IMR-90 (cell line): Measurements from ENCODE around the gene OR2L2. TPM values are rescaled to one million over a fixed set of nuclear protein-coding genes. Genes with fewer than 3 reads are reported as not detected.

ENCODE experiments used
- ATAC-seq: fragments of 200-7000 bp; cut with Tn5 transposase; 2 replicates; pipeline ENCODE4 v1.9.1; 2020; ENCODE audit warnings: low read depth, mild to moderate bottlenecking, moderate library complexity
- BruUV-seq: library from RNA; stranded (reverse); fragments of 400-500 nt; replicated peaks from 2 replicates; lab custom pipeline; 2021; lab: Mats Ljungman, UMichigan
- CTCF ChIA-PET: fragments of 300-600 bp; formaldehyde crosslinking; extraction: SDS; loops from one replicate; lab custom pipeline; 2021; ENCODE audit warnings: antibody characterized with exemption; lab: Yijun Ruan, JAX
- POLR2A ChIA-PET: fragments of 300-600 bp; sonication (Branson Sonifier 250); formaldehyde crosslinking; loops from one replicate; lab custom pipeline; 2022; ENCODE audit warnings: antibody characterized with exemption; ENCODE audit not compliant: unreplicated experiment; lab: Charles Lee
- DNase-seq: peaks from one replicate; pipeline ENCODE4 v3.0.0; 2013
- H2AFZ ChIP-seq: replicated peaks from 2 replicates; pipeline ENCODE3; 2013; ENCODE audit warnings: low read length, mild to moderate bottlenecking; ENCODE audit not compliant: poor library complexity
- H2AK5ac ChIP-seq: 2 replicates; pipeline ENCODE4 v1.6.1; 2013; ENCODE audit warnings: low read depth, low read length, inconsistent platforms
- H2AK9ac ChIP-seq: replicated peaks from 2 replicates; pipeline ENCODE3; 2013; ENCODE audit warnings: mild to moderate bottlenecking, low read depth, low read length, moderate library complexity; ENCODE audit not compliant: poor library complexity
- H2BK120ac ChIP-seq: 2 replicates; pipeline ENCODE4 v1.6.1; 2013; ENCODE audit warnings: low read depth, low read length, inconsistent platforms
- H2BK15ac ChIP-seq: 3 replicates; pipeline ENCODE4 v1.6.1; 2013; ENCODE audit warnings: low read depth, low read length, inconsistent platforms
- H2BK20ac ChIP-seq: 2 replicates; pipeline ENCODE4 v1.6.1; 2013; ENCODE audit warnings: low read depth, mild to moderate bottlenecking, inconsistent platforms, low read length, moderate library complexity
- H2BK5ac ChIP-seq: 2 replicates; pipeline ENCODE4 v1.6.1; 2013; ENCODE audit warnings: mild to moderate bottlenecking, low read depth, low read length, inconsistent platforms; ENCODE audit not compliant: poor library complexity, severe bottlenecking
- H3K14ac ChIP-seq: replicated peaks from 2 replicates; pipeline ENCODE4 v1.6.1; 2013; ENCODE audit warnings: low read depth, low read length, inconsistent platforms
- H3K18ac ChIP-seq: 2 replicates; pipeline ENCODE4 v1.6.1; 2013; ENCODE audit warnings: low read depth, low read length, control low read depth
- H3K23ac ChIP-seq: 2 replicates; pipeline ENCODE4 v1.6.1; 2013; ENCODE audit warnings: low read depth, low read length, inconsistent platforms
- H3K27ac ChIP-seq: 2 replicates; pipeline ENCODE4 v1.5.1; 2013; ENCODE audit warnings: mild to moderate bottlenecking, control low read depth, low read length; ENCODE audit not compliant: insufficient read depth
- H3K27me3 ChIP-seq: 2 replicates; pipeline ENCODE4 v1.6.1; 2013; ENCODE audit warnings: low read length; ENCODE audit not compliant: control insufficient read depth, insufficient read depth
- H3K36me3 ChIP-seq: 2 replicates; pipeline ENCODE4 v1.6.1; 2013; ENCODE audit warnings: low read length, mixed read lengths; ENCODE audit not compliant: control insufficient read depth, insufficient read depth
- H3K4ac ChIP-seq: 2 replicates; pipeline ENCODE4 v1.6.1; 2013; ENCODE audit warnings: low read depth, low read length, inconsistent platforms
- H3K4me1 ChIP-seq: 2 replicates; pipeline ENCODE4 v1.6.1; 2013; ENCODE audit warnings: low read length, mixed read lengths; ENCODE audit not compliant: control insufficient read depth, insufficient read depth
- H3K4me2 ChIP-seq: 2 replicates; pipeline ENCODE4 v1.6.1; 2013; ENCODE audit warnings: low read depth, mild to moderate bottlenecking, control low read depth, low read length, moderate library complexity
- H3K4me3 ChIP-seq: 2 replicates; pipeline ENCODE4 v1.5.1; 2013; ENCODE audit warnings: low read depth, mild to moderate bottlenecking, control low read depth, low read length, moderate library complexity; ENCODE audit not compliant: insufficient read depth
- H3K56ac ChIP-seq: 2 replicates; pipeline ENCODE4 v1.6.1; 2013; ENCODE audit warnings: low read length, inconsistent platforms; ENCODE audit not compliant: insufficient read depth; ENCODE audit errors: extremely low read depth
- H3K79me1 ChIP-seq, 2 experiments: 2 replicates each; pipeline ENCODE4 v1.6.1; 2013; ENCODE audit warnings: low read length in 2 of 2, inconsistent platforms in 1 of 2, low read depth in 1 of 2
- H3K9ac ChIP-seq: 2 replicates; pipeline ENCODE4 v1.6.1; 2013; ENCODE audit warnings: low read depth, low read length, control low read depth
- H3K9me1 ChIP-seq: 2 replicates; pipeline ENCODE4 v1.6.1; 2013; ENCODE audit warnings: low read length, inconsistent platforms; ENCODE audit not compliant: insufficient read depth
- H3K9me3 ChIP-seq: 2 replicates; pipeline ENCODE4 v1.6.1; 2013; ENCODE audit warnings: low read length; ENCODE audit not compliant: control insufficient read depth, insufficient read depth
- H4K20me1 ChIP-seq: 2 replicates; pipeline ENCODE4 v1.6.1; 2013; ENCODE audit warnings: low read length, inconsistent platforms; ENCODE audit not compliant: insufficient read depth
- H4K5ac ChIP-seq: 2 replicates; pipeline ENCODE4 v1.6.1; 2013; ENCODE audit warnings: mild to moderate bottlenecking, low read depth, low read length, control low read depth
- H4K8ac ChIP-seq, 2 experiments: 2 replicates each; pipeline ENCODE4 v1.6.1; 2013; ENCODE audit warnings: low read depth in 2 of 2, low read length in 2 of 2, control low read depth in 1 of 2, inconsistent platforms in 1 of 2
- H4K91ac ChIP-seq: 2 replicates; pipeline ENCODE4 v1.6.1; 2013; ENCODE audit warnings: low read depth, low read length, inconsistent platforms; ENCODE audit not compliant: insufficient read depth
- BHLHE40 ChIP-seq: fragments of 150-350 bp; IDR thresholded peaks from 2 replicates; pipeline ENCODE4 v1.6.1; 2016; ENCODE audit warnings: mild to moderate bottlenecking, low read depth, low read length
- CEBPB ChIP-seq: IDR thresholded peaks from 2 replicates; pipeline ENCODE4 v1.6.1; 2012; ENCODE audit warnings: low read depth, low read length, improper control_type of control experiment
- CTCF ChIP-seq: conservative IDR thresholded peaks from 2 replicates; pipeline ENCODE4 v1.5.1; 2012; ENCODE audit warnings: mild to moderate bottlenecking, low read depth, low read length, improper control_type of control experiment
- MAFK ChIP-seq: IDR thresholded peaks from 2 replicates; pipeline ENCODE4 v1.6.1; 2012; ENCODE audit warnings: low read depth, low read length, improper control_type of control experiment
- POLR2A ChIP-seq: IDR thresholded peaks from 2 replicates; pipeline ENCODE4 v1.6.1; 2012; ENCODE audit warnings: mild to moderate bottlenecking, low read depth, low read length
- RAD21 ChIP-seq: IDR thresholded peaks from 2 replicates; pipeline ENCODE4 v1.6.1; 2012; ENCODE audit warnings: low read length, improper control_type of control experiment
- RCOR1 ChIP-seq: IDR thresholded peaks from 2 replicates; pipeline ENCODE4 v1.6.1; 2012; ENCODE audit warnings: mild to moderate bottlenecking, low read length, improper control_type of control experiment; ENCODE audit not compliant: insufficient replicate concordance
- WGBS, 2 experiments: methylation state at CpG; one replicate each; pipeline versions ENCODE4 v1.1.5 to v1.1.7; 2013; ENCODE audit warnings: missing lambda C conversion rate in 2 of 2; ENCODE audit not compliant: insufficient read length in 1 of 2; ENCODE audit errors: extremely low coverage in 2 of 2; 5-methylcytosine and 5-hydroxymethylcytosine counted together
- dilution Hi-C: fragments of 300-500 bp; cut with HindIII; formaldehyde crosslinking; loops from one replicate; pipeline ENCODE4 v1.14.3; 2018; ENCODE audit warnings: low sequenced_read_pairs; ENCODE audit not compliant: unreplicated experiment
- in situ Hi-C: fragments of 300-500 bp; cut with MboI; formaldehyde crosslinking; loops from 3 replicates; pipeline ENCODE4 v1.14.3; 2019; ENCODE audit warnings: low sequenced_read_pairs, inconsistent platforms, mixed read lengths
- intact Hi-C: fragments of 100-400 bp; cut with micrococcal nuclease; formaldehyde crosslinking; loops from 2 replicates; pipeline ENCODE4 v1.10.0; 2022
- polyA plus RNA-seq, 3 experiments: library from polyadenylated mRNA; depleted of rRNA; stranded (reverse); fragments of >200 nt; gene quantifications; 2 replicates each; pipeline ENCODE4 v1.2.3, GENCODE V29; 2012; ENCODE audit warnings: low replicate concordance in 1 of 3
- total RNA-seq: library from RNA; depleted of rRNA; stranded (reverse); fragments of >200 nt; gene quantifications from 2 replicates; pipeline ENCODE4 v1.2.3, GENCODE V29; 2012

Gene OR2L2
- total and polyA plus RNA-seq, 2 of the 4 experiments (the other 2 are of a cell fraction) = not detected

- H2BK20ac ChIP-seq = no peak overlapping the region
- H3K56ac ChIP-seq = no peak overlapping the region
- H3K4ac ChIP-seq = no peak overlapping the region
- intact Hi-C loops = no loop called here
- ATAC-seq (no peak), DNase-seq (no peak)
- POLR2A ChIA-PET = no interaction called here
- CTCF ChIA-PET = interaction anchor here (1.7 kb wide), 1 partner anchor 10 kb away, joined by 4 read pairs; no protein-coding TSS in a partner anchor
- H3K4me3 ChIP-seq = no peak overlapping the region
- no peak overlapping the region for H2BK15ac ChIP-seq
- no peak overlapping the region for H2AK5ac ChIP-seq
- H3K9me3 ChIP-seq = peaks cover 7% of the 10 kb centered on the region
- no peak overlapping the region for H3K14ac ChIP-seq
- H4K91ac ChIP-seq = no peak overlapping the region
- WGBS, 2 experiments = no CpG with 5 or more reads among the region's 2 CpGs
- no peak overlapping the region for H3K9ac ChIP-seq
- H3K23ac ChIP-seq = no peak overlapping the region
- no peaks in the 10 kb centered on the region for H3K4me1 ChIP-seq
- dilution Hi-C loops = no loop called here
- no TSS peak for BruUV-seq
- no peak overlapping the region for H2BK5ac ChIP-seq
- no peaks in the 10 kb centered on the region for H3K36me3 ChIP-seq
- no peaks in the 10 kb centered on the region for H3K27me3 ChIP-seq
- no peak overlapping the region for H3K4me2 ChIP-seq
- no peak for TF ChIP-seq MAFK
- TF ChIP-seq BHLHE40 = no peak
- no peak for TF ChIP-seq CTCF
- no peak for TF ChIP-seq CEBPB
- TF ChIP-seq POLR2A = no peak
- TF ChIP-seq RAD21 = no peak
- no peak for TF ChIP-seq RCOR1
- no peak overlapping the region for H4K5ac ChIP-seq
- H3K79me1 ChIP-seq = no peaks in the 10 kb centered on the region
- no peak overlapping the region for H2AK9ac ChIP-seq
- no peak overlapping the region for H2AFZ ChIP-seq
- H2BK120ac ChIP-seq = no peak overlapping the region
- H3K27ac ChIP-seq = no peak overlapping the region
- no peaks in the 10 kb centered on the region for H4K20me1 ChIP-seq
- in situ Hi-C loops = no loop called here
- H4K8ac ChIP-seq = no peak overlapping the region
- H3K18ac ChIP-seq = no peak overlapping the region
- H3K9me1 ChIP-seq = no peaks in the 10 kb centered on the region
These were observed 31.1 kb upstream of the OR2L2 start for GRCh38 chr1:247998811-247999210.
